ENCODE measurements around the gene KLRF2. TPM values are rescaled to one million over a fixed set of nuclear protein-coding genes. Genes with fewer than 3 reads are reported as not detected.

KLRF2 gene
- total RNA-seq, 1 experiment from 2014 or later = not detected

DNA sequence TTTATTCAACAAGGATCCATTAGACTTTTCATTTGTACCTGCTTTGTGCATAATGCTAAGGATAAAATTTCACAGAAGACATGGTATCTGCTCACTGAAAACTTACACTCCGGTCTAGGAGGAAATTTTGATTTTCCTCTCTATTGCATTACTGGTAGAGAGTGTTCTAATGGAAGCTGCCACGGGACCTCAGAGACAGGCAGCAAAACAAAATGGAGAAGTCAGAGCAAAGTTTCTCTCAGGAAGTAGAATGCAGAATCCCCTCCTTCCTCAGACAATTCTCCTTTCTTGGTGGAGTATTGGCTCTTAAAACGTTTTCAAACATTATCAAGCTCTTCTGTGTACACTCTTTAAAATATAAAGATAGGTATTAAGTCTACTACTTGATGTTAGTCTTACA, 24.4 kb upstream of the KLRF2 start:
- H2AK5ac ChIP-seq (ENCODE audit: insufficient read length, low read length) = no peak overlapping the region
- H4K5ac ChIP-seq (ENCODE audit: insufficient read length, low read depth, low read length) = no peak overlapping the region
- Mint-ChIP-seq H3K27ac (no peak overlapping the region), H3K4me3 (no peak overlapping the region), H3K36me3 (ENCODE audit: insufficient read depth in 1 of 3, low read depth in 3 of 3) (no peaks in the 10 kb centered on the region), H3K27me3 (ENCODE audit: low read depth) (no peaks in the 10 kb centered on the region), H3K4me1 (peaks cover 8 to 16% of the 10 kb centered on the region in 2 experiments), H3K9me3 (no peaks in the 10 kb centered on the region)
- no peaks in the 10 kb centered on the region for H3K79me2 ChIP-seq (ENCODE audit: insufficient read depth, low read length)
- H4K20me1 ChIP-seq (ENCODE audit: control insufficient read depth, insufficient read depth, insufficient read length) = no peaks in the 10 kb centered on the region
- H2BK20ac ChIP-seq (ENCODE audit: low read depth, low read length, poor library complexity, severe bottlenecking) = no peak overlapping the region
- H3K9ac ChIP-seq (ENCODE audit: extremely low read depth, insufficient read length, low read length) = no peak overlapping the region
- no peak overlapping the region for H2BK15ac ChIP-seq (ENCODE audit: low read depth, low read length)
- no peak overlapping the region for H3K4ac ChIP-seq (ENCODE audit: low read depth, low read length)
- H3K9me3 ChIP-seq (ENCODE audit: control insufficient read depth, low read depth, low read length) = no peaks in the 10 kb centered on the region
- WGBS (ENCODE audit: extremely low coverage, insufficient read length, low lambda C conversion rate) = no CpG with 5 or more reads among the region's 3 CpGs
- no peak overlapping the region for H2BK5ac ChIP-seq (ENCODE audit: insufficient read length, low read length)
- no peaks in the 10 kb centered on the region for H3K23me2 ChIP-seq (ENCODE audit: insufficient read length, low read depth, low read length, poor library complexity, severe bottlenecking)
- no peak overlapping the region for H3K27ac ChIP-seq (ENCODE audit: insufficient read length, low read depth, low read length)
- no peak overlapping the region for H2BK120ac ChIP-seq (ENCODE audit: low read depth, low read length, poor library complexity, severe bottlenecking)
- H4K8ac ChIP-seq (replicated peaks; ENCODE audit: insufficient read length, low read depth, low read length) = no peak overlapping the region
- no peak overlapping the region for H4K91ac ChIP-seq (ENCODE audit: insufficient read length, low read depth, low read length)
- no peak overlapping the region for H2BK12ac ChIP-seq (ENCODE audit: insufficient read length, low read depth, low read length)
- H3K14ac ChIP-seq (ENCODE audit: insufficient read depth, low read length) = no peak overlapping the region
- no peak overlapping the region for H3K23ac ChIP-seq (ENCODE audit: insufficient read length, low read depth, low read length)
- H3K56ac ChIP-seq (ENCODE audit: insufficient read length, low read depth, low read length) = no peak overlapping the region
- no peaks in the 10 kb centered on the region; the same call in 1 of the 2 replicates for H3K4me1 ChIP-seq (ENCODE audit: insufficient read depth, low read length)
- no peaks in the 10 kb centered on the region for H3K27me3 ChIP-seq (ENCODE audit: insufficient read depth, low read length)
- no peak overlapping the region for H2AFZ ChIP-seq (ENCODE audit: low read length)
- no peak for DNase-seq
- H3K18ac ChIP-seq (ENCODE audit: insufficient read length, low read depth, low read length) = no peak overlapping the region
- no peaks in the 10 kb centered on the region for H3K79me1 ChIP-seq (ENCODE audit: insufficient read depth, low read depth, low read length, poor library complexity, severe bottlenecking)
- H3T11ph ChIP-seq (ENCODE audit: low read length) = no peak overlapping the region
- no peak for TF ChIP-seq CTCF (conservative IDR thresholded peaks at IDR 0.05)
- no peak overlapping the region for H3K4me2 ChIP-seq (ENCODE audit: insufficient read depth, insufficient read length, low read length)

All from H9 (cell line).